ENCODE measurements around the gene SMR3A. TPM values are rescaled to one million over a fixed set of nuclear protein-coding genes. Genes with fewer than 3 reads are reported as not detected.

The SMR3A gene
- not detected for total RNA-seq

DNA sequence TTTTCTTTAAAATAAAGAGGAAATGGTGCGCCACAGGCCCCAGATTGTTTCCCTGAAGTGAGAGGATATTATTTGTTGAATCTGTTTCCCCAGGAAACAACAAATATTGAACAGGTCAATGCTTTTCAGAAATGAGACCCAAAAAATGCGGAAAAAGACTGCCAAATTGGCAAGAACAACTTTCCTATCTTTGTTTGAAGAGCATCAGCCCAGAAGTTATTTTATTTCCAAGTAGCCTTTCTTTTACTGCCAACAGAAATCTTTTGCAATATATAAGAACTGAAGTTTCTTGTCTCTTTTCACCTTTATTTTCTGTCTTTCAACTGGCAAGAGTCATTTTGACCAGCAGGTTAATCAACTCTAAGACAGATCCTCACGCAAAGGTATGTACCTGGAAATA, at the start of gene SMR3A:
Gene SMR3A, plus strand, starts transcription at position 301 of the 400 bp plus-strand sequence. CDS start 1,356 bp downstream, outside the sequence.
- ATAC-seq: no peak

DNA sequence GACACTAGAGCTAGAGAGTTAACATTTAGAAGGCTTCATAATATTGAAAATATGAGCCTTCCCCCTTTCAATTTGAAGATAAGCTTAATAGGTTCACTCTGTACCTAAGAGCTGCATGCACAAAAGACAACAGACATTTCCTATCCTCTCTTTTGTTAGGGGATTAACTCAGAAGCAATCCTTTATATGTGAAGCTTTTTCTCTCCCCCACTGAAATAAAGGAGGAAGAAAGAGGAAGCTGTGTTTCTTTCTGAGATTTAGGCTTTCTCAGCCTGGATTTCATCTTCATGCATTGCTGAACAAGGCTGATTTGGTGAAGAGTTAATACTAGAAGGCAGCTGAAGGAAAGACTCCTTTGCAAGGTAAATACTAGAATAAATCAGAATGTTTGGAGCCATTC, 46.8 kb upstream of the SMR3A start:
- ATAC-seq: no peak

DNA sequence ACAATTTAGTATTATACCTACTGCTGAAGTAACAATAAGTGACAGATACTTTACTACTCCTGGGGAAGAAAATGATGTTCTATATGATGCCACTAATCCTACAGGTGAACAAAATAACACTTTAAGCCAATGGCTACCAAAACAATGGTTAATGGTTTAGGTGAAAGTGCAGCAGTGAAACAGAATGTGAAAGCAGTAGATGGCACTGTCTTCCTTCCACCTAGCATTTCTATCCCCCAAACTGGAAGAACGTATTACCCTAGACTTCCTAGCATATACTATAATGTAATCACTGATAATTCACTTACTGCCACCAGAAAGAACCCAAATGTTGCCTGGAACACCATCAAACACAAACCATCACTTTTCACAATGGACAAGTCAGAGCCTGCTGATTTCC, 44.6 kb upstream of the SMR3A start:
- no peak for ATAC-seq

DNA sequence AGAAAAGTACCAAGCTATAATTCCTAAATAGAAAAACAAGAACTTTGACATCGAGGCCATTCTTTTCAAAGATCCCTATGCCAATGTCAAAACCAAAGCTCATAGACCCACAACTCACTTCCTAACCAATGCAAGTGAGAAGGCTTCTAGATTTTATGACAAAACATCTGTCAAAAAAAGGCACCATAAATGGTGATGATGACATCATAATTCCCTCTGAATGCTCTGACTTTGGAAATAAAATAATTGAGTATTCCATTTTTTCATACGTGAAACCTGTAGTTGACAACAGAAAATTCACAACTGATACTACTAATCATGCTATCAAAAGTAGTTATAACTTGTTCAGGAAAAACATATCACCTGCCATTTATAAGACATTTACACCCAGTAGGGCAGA, 34.5 kb upstream of the SMR3A start:
- ATAC-seq: no peak

DNA sequence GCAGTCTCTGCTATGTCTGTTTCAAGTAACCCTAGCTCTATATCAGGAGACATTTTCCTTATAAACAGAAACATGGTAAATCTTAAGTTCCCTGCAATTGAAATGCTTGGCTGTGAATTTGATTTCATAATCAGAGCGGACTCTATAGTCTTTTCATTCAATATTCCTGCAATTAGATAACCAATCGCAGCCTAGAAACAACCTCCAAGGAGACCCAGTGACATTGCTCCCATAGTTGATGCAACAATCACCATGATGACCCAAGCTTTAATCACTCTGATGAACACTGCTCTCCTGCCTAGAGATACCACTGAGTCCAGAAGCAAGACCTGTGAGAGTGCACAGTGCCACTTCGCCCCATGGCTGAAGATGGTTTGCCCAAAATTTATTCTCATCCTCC, 25.9 kb upstream of the SMR3A start, which contains the start of gene CABS1:
Gene CABS1, plus strand, starts transcription at position 301 of the 400 bp plus-strand sequence. Its CDS starts 59 bp downstream, at position 360.
- no peak for ATAC-seq

DNA sequence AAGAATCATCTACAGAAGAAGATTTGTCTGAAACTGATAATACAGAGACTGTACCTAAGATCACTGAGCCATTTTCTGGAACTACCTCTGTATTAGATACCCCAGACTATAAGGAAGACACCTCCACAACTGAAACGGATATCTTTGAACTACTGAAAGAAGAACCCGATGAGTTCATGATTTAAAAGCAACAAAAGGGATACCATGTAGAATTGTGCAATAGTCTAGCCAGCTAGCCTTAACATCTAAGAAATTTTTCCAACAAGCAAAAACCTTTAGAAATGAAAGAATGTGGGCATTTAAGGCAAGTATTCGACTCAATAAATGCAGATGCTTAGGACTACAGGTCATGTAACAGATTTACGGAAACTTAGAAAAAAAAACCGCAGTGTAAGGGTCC, 24.5 kb upstream of the SMR3A start:
- no peak for ATAC-seq

- ATAC-seq: no peak
Measured at GRCh38 chr4:70337886-70338420, 22.6 kb upstream of the SMR3A start.

DNA sequence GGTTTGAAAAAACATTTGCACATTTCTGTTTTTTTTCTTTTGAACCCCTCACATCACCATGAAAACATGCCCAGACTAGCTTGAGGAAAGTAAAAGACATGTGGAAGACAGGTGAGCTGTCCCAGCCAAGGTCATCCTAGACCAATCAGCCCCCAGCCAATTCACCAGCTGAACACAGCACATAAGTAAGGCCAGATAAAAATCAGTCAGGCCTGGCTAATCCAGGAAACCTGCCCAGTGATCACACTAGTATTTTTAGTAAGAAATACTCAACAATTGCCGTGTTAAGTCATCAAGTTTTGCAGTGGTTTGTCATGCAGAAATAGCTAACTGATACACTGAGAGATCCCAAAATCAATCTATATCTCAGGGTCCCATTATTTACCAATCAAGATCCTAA, 4.4 kb upstream of the SMR3A start:
- no peak for ATAC-seq

DNA sequence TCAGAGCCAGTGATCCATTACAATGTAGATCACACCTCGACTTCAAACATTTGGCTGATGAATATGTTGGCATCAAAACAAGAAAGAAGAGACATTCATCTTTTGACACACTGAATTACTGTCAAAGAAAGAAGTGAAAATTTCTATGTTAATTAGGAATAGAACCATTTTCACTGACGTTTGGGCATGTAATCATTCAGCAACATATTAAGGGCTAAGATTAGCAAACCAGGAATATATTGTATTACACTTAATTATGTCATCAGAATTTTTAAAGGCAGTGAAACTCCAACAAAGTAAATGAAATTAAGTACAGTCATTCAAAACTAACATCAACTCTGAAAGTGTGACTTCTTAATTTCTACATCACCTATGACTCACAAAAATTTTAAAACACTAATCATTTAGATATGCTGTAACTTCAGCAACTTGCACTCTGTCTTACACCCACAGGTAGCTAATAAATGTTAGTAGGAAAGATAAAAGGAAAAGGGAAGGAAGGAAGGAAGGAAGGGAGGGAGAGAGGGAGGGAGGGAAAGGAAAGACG, 1.4 kb upstream of the SMR3A start:
- ATAC-seq: peak; percentile 41

DNA sequence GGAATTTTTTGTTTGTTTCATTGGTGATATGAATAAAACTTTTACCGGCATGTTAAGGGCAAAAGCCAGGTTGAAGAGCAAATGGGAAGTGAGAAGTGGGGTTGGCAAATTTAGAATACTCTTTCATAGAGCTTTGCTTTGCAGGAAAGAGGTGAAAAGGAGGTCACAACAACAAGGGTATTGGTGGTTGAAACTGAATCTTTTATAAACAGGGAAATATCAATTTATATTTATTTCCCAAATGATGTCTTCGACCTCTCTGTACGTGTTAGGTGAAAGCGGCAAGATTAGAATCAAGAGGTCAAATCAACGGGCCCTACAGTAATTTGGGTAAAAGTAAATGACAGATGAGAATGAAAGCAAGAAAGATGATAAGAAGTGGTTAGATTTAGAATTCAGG, 3.4 kb downstream of the SMR3A start:
- ATAC-seq: no peak

- peak; percentile 78 for ATAC-seq
Measured at GRCh38 chr4:70365479-70365878, 4.9 kb downstream of the SMR3A start.

- no peak for ATAC-seq
Measured at GRCh38 chr4:70367813-70368212, 7.3 kb downstream of the SMR3A start.

GRCh38 chr4:70371987-70372386, 11.4 kb downstream of the SMR3A start:
- peak; percentile 33 for ATAC-seq

DNA sequence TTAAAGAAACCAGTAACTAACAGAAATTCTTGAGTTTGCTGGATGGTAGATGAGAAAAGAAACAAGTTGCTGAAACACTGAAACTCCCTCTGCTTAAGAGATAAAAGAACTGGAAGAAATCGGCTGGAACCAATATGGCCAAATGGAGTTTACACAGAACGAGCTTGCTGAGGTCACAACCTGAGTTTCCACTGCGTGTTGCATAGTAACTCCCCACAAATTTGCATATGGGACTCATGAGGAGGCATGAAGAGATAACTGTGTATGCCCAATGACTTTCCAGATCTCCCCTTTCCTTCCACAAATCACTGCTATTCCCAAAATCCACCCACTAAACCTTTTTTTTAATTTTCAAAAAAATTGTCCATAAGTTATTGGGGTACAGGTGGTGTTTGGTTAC, 12.2 kb downstream of the SMR3A start:
- no peak for ATAC-seq

GRCh38 chr4:70380578-70380977, 20.0 kb downstream of the SMR3A start:
- ATAC-seq: no peak

DNA sequence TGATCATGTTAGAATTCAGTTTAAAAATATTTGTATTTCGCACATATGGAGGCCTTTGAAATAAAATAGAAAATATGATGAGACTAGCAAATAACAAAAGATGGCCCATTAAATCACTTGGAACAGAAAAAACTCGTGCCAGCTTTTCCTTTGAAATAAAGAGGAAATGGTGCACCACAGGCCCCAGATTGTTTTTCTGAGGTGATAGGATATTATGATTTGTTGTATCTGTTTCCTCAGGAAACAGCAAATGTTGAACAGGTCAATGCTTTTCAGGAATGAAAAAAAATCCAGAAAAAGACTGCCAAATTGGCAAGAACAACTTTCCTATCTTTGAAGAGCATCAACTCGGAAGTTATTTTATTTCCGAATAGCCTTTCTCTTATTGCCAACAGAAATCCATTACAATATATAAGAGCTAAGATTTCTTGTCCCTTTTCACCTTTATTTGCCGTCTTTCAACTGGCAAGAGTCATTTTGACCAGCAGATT, 22.2 kb downstream of the SMR3A start, which contains the start of gene SMR3B:
Gene SMR3B, plus strand, starts transcription at position 441 of the 491 bp plus-strand sequence. CDS start 1,380 bp downstream, outside the sequence.
- no peak for ATAC-seq

DNA sequence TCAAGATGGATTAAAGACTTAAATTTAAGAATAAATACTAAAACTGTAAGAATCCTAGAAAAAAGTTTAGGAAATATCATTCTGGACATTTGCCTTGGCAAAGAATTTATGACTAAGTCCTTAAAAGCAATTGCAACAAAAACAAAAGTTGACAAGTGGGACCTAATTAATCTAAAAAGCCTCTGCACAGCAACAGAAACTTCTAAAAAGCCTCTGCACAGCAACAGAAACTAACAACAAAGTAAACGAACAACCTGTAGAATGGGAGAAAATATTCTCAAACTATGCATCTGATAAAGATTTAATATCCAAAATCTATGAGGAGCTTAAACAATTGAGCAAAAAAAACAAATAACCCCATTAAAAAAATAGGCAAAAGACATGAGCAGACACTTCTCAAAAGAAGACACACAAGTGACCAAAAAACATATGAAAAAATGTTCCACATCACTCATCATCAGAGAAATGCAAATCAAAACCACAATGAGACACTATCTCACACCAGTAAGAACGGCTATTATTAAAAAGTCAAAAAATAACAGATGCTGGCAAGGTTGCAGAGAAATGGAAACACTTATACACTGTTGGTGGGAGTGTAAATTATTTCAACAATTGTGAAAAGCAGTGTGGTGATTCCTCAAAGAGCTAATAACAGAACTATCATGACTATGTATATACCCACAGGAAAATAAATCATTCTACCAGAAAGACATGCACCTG, 31.7 kb downstream of the SMR3A start:
- no peak for ATAC-seq

GRCh38 chr4:70397580-70397979, 37.0 kb downstream of the SMR3A start, which contains the start of gene OPRPN:
TSS of gene OPRPN (plus strand) at chr4:70397940. CDS start at chr4:70399286, 1,346 bp downstream.
- ATAC-seq: no peak

DNA sequence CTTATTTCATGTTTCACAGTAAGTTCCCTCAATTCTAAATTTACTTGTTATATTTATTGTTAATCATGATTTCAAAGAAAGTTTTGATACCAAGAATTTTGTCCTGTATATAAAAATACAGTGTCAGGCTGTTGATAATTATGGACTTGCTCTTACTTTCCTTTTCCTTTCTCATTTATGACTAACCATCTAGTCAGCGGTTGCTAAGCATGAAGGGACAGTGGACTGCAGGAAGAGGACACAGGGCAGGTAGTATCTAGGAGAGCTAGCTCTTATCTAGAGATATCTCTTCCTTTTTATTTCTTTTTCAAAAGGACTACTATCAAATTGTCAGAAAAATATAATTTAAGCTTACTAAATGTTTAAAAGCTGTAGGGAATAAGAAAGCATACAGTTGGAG, 38.8 kb downstream of the SMR3A start:
- no peak for ATAC-seq

DNA sequence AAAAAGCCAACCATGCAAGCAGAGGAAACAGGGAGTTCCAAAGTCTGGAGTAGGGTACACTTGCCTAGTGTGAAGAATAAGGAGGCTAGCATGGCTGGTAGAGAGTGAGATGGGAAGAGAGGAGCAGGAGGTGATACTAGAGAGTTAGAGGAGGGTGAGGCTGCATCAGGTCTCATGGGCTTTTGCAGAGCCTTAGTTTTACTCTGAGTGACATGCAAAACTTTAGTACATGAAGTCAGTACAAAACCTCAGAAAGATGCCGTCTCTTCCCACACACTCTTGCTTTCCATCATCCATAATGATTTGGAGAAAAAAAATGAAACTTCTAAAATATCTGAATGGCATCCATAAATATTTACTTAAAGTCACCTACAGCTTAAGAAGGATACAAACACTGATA, 42.2 kb downstream of the SMR3A start:
- ATAC-seq: no peak

- no peak for ATAC-seq
Measured at GRCh38 chr4:70405765-70406164, 45.2 kb downstream of the SMR3A start.

Measured in esophagus mucosa (tissue), 1 donor.